ENCODE results near the gene BIVM. TPM values are rescaled to one million over a fixed set of nuclear protein-coding genes. Genes with fewer than 3 reads are reported as not detected.
A peak's percentile ranks its signal among the peaks of the same experiment; 100 is the strongest.
"Not testable (repeated sequence)": the region's sequence is repeated elsewhere in the genome, so short reads cannot be mapped to it uniquely, and the experiment has no call there.

Gene BIVM
- total and polyA plus RNA-seq, 2 experiments from 2014 or later, result 22.9 to 24.1 TPM

- in situ Hi-C loops (cut with MboI), result no loop called here
- H3K79me2 ChIP-seq (ENCODE audit: insufficient read depth), result peaks cover 29% of the 10 kb centered on the region
- H3F3A ChIP-seq (ENCODE audit: insufficient read depth), result 0 out of 2 replicates have a peak, but pooled peaks cover 3% of the 10 kb centered on the region
- TF ChIP-seq EZH2 (IDR thresholded peaks at IDR 0.05; ENCODE audit: insufficient read depth, poor library complexity, severe bottlenecking), result no peak
- H3K9ac ChIP-seq, result no peak overlapping the region
- no peak overlapping the region for H3K4me2 ChIP-seq (ENCODE audit: unreplicated experiment)
- no peak overlapping the region for H3K4me3 ChIP-seq
- no peak overlapping the region for H3K27ac ChIP-seq
- H2AFZ ChIP-seq, result peak overlapping the region; percentile 96
- no peaks in the 10 kb centered on the region for H3K27me3 ChIP-seq (replicated peaks; ENCODE audit: insufficient read depth)
- no peaks in the 10 kb centered on the region for H3K9me2 ChIP-seq (ENCODE audit: insufficient read depth)
- H4K20me1 ChIP-seq (ENCODE audit: insufficient read depth), result no peaks in the 10 kb centered on the region
- H3K36me3 ChIP-seq (ENCODE audit: low read depth), result no peaks in the 10 kb centered on the region
- no peaks in the 10 kb centered on the region for H3K9me3 ChIP-seq (ENCODE audit: low read depth)
- no peak for DNase-seq
- H3K4me1 ChIP-seq (ENCODE audit: insufficient read depth), result 0 out of 2 replicates have a peak, but pooled peaks cover 2% of the 10 kb centered on the region
- WGBS, 2 experiments (ENCODE audit: low coverage in 1 of 2, low lambda C conversion rate in 2 of 2, missing lambda C conversion rate in 2 of 2), result 92 to 93% methylated on average over 14 of the region's 14 CpGs
Measured at GRCh38 chr13:102774591-102775520, 24.1 kb upstream of the BIVM start.

GRCh38 chr13:102776271-102776670 lies 22.6 kb upstream of the BIVM start:
- H3K9me2 ChIP-seq (ENCODE audit: insufficient read depth), result no peaks in the 10 kb centered on the region

GRCh38 chr13:102777736-102778135 lies 21.2 kb upstream of the BIVM start:
- Histone ChIP-seq H3K36me3 (ENCODE audit: low read depth) (no peaks in the 10 kb centered on the region), H3K79me2 (ENCODE audit: insufficient read depth) (peaks cover under 1% of the 10 kb centered on the region), H3F3A (ENCODE audit: insufficient read depth) (0 out of 2 replicates have a peak, but pooled peaks cover 3% of the 10 kb centered on the region), H4K20me1 (ENCODE audit: insufficient read depth) (no peaks in the 10 kb centered on the region), H2AFZ (no peak overlapping the region), H3K4me3 (no peak overlapping the region), H3K9ac (no peak overlapping the region), H3K4me1 (ENCODE audit: insufficient read depth) (no peaks in the 10 kb centered on the region), H3K4me2 (ENCODE audit: unreplicated experiment) (no peak overlapping the region), H3K27me3 (replicated peaks; ENCODE audit: insufficient read depth) (no peaks in the 10 kb centered on the region), H3K27ac (no peak overlapping the region), H3K9me2 (ENCODE audit: insufficient read depth) (no peaks in the 10 kb centered on the region), H3K9me3 (ENCODE audit: low read depth) (no peaks in the 10 kb centered on the region)
- in situ Hi-C loops (cut with MboI), result no loop called here
- no peak for TF ChIP-seq EZH2 (IDR thresholded peaks at IDR 0.05; ENCODE audit: insufficient read depth, poor library complexity, severe bottlenecking)
- no peak for TF ChIP-seq EZH2phosphoT487 (IDR thresholded peaks at IDR 0.05; ENCODE audit: insufficient read depth, low read depth)
- 80 to 81% methylated on average over 3 of the region's 3 CpGs for WGBS, 2 experiments (ENCODE audit: low coverage in 1 of 2, low lambda C conversion rate in 2 of 2, missing lambda C conversion rate in 2 of 2)
- DNase-seq, result no peak

More at GRCh38 chr13:102776271-102776670, 22.6 kb upstream of the BIVM start:
- Histone ChIP-seq H4K20me1 (ENCODE audit: insufficient read depth) (no peaks in the 10 kb centered on the region), H3K9ac (no peak overlapping the region), H3F3A (ENCODE audit: insufficient read depth) (0 out of 2 replicates have a peak, but pooled peaks cover 3% of the 10 kb centered on the region), H3K36me3 (ENCODE audit: low read depth) (no peaks in the 10 kb centered on the region), H3K9me3 (ENCODE audit: low read depth) (no peaks in the 10 kb centered on the region), H3K27me3 (replicated peaks; ENCODE audit: insufficient read depth) (no peaks in the 10 kb centered on the region), H3K4me3 (no peak overlapping the region), H3K27ac (no peak overlapping the region), H2AFZ (0 out of 2 replicates have a peak overlapping the region, but pooled peaks have one; percentile 20), H3K4me1 (ENCODE audit: insufficient read depth) (no peaks in the 10 kb centered on the region), H3K79me2 (ENCODE audit: insufficient read depth) (peaks cover 15% of the 10 kb centered on the region), H3K4me2 (ENCODE audit: unreplicated experiment) (no peak overlapping the region)
- in situ Hi-C loops (cut with MboI), result no loop called here
- no peak for DNase-seq
- no peak for TF ChIP-seq EZH2 (IDR thresholded peaks at IDR 0.05; ENCODE audit: insufficient read depth, poor library complexity, severe bottlenecking)
- no peak for TF ChIP-seq EZH2phosphoT487 (IDR thresholded peaks at IDR 0.05; ENCODE audit: insufficient read depth, low read depth)
- WGBS, 2 experiments (ENCODE audit: low coverage in 1 of 2, low lambda C conversion rate in 2 of 2, missing lambda C conversion rate in 2 of 2), result 97% methylated on average over 2 of the region's 2 CpGs

GRCh38 chr13:102779436-102780159 lies 19.3 kb upstream of the BIVM start:
- no peak for TF ChIP-seq EZH2 (IDR thresholded peaks at IDR 0.05; ENCODE audit: insufficient read depth, poor library complexity, severe bottlenecking)
- Histone ChIP-seq H3K9ac (no peak overlapping the region), H3K9me3 (ENCODE audit: low read depth) (no peaks in the 10 kb centered on the region), H3K27ac (no peak overlapping the region), H3K4me1 (ENCODE audit: insufficient read depth) (no peaks in the 10 kb centered on the region), H2AFZ (no peak overlapping the region), H3K79me2 (ENCODE audit: insufficient read depth) (no peaks in the 10 kb centered on the region), H4K20me1 (ENCODE audit: insufficient read depth) (no peaks in the 10 kb centered on the region), H3K4me3 (no peak overlapping the region), H3K36me3 (ENCODE audit: low read depth) (no peaks in the 10 kb centered on the region), H3K9me2 (ENCODE audit: insufficient read depth) (no peaks in the 10 kb centered on the region), H3K4me2 (ENCODE audit: unreplicated experiment) (no peak overlapping the region), H3K27me3 (replicated peaks; ENCODE audit: insufficient read depth) (no peaks in the 10 kb centered on the region), H3F3A (ENCODE audit: insufficient read depth) (0 out of 2 replicates have a peak, but pooled peaks cover 3% of the 10 kb centered on the region)
- WGBS, 2 experiments (ENCODE audit: low coverage in 1 of 2, low lambda C conversion rate in 2 of 2, missing lambda C conversion rate in 2 of 2), result 75 to 84% methylated on average over 5 of the region's 5 CpGs
- in situ Hi-C loops (cut with MboI), result no loop called here
- no peak for DNase-seq

- WGBS, 2 experiments (ENCODE audit: low coverage in 1 of 2, low lambda C conversion rate in 2 of 2, missing lambda C conversion rate in 2 of 2), result 52 to 67% methylated on average over 4 of the region's 4 CpGs
- H3K4me2 ChIP-seq (ENCODE audit: unreplicated experiment); H3K36me3 ChIP-seq (ENCODE audit: low read depth); H3K9me2 ChIP-seq (ENCODE audit: insufficient read depth); H3K4me1 ChIP-seq (ENCODE audit: insufficient read depth); H2AFZ ChIP-seq; H3K79me2 ChIP-seq (ENCODE audit: insufficient read depth); H3K9ac ChIP-seq; H3K9me3 ChIP-seq (ENCODE audit: low read depth); H3F3A ChIP-seq (ENCODE audit: insufficient read depth); DNase-seq; H3K4me3 ChIP-seq; H3K27me3 ChIP-seq (replicated peaks; ENCODE audit: insufficient read depth); H3K27ac ChIP-seq; in situ Hi-C loops (cut with MboI); H4K20me1 ChIP-seq (ENCODE audit: insufficient read depth): not testable (repeated sequence)
Measured at GRCh38 chr13:102780656-102781055, 18.3 kb upstream of the BIVM start.

Data from GM23248 (cell line).